Measurements from ENCODE around the gene RNF10.
"Not testable (repeated sequence)": the region's sequence is repeated elsewhere in the genome, so short reads cannot be mapped to it uniquely, and the experiment has no call there.

RNF10 gene

GRCh38 chr12:120522568-120522967, 11.6 kb upstream of the RNF10 start:
- DNase-seq (ENCODE audit: extremely low read depth, insufficient read length), result no peak
- Histone ChIP-seq H3K27me3 (replicated peaks; ENCODE audit: control insufficient read depth, insufficient read depth, low read length) (no peaks in the 10 kb centered on the region), H3K4me3 (replicated peaks; ENCODE audit: low read depth, low read length) (no peak overlapping the region), H3K36me3 (ENCODE audit: control insufficient read depth, insufficient read depth, low read length) (peaks cover 1% of the 10 kb centered on the region; the same call in 1 of the 2 replicates)
- TF ChIP-seq CTCF (IDR thresholded peaks at IDR 0.05; ENCODE audit: insufficient read depth, low read length, poor library complexity, severe bottlenecking), result no peak

DNA sequence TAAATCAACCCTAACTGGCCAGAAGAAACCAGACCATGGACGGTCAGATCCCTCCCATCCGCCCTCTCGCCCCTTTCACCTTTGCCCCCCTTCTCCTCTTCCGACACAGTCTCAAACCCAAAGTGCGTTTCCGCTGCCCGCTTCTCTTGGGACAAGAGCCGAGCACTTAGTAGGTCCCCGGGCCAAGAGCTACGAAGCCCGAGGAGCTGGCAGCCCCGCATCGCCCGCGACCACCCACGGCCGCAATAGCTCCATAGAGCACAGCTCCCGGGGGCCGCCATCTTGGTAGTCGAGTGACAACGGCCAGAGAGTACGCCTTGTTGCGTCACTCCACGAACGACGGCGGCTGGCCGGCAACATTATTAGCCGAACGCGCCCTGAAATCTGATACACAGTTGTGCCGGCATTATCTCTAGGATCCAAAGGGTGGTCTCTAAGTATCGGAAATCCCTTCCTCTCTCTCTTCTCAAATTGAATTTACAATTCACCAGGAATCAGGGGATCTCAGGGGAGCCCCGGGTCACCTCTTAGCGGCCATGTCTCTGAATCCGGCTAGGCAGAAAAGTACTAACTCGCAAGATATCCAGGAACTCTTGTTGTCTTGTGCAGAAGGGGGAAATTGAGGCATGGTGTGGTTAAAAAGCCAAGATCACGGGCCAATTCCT, 5.2 kb upstream of the RNF10 start, which contains the start of gene COQ5:
COQ5 (minus strand) TSS at position 298 of the 665 bp plus-strand sequence; CDS start at position 281, 17 bp downstream.
- no peak for TF ChIP-seq CTCF (IDR thresholded peaks at IDR 0.05; ENCODE audit: insufficient read depth, low read length, poor library complexity, severe bottlenecking)
- Histone ChIP-seq H3K4me3 (replicated peaks; ENCODE audit: low read depth, low read length) (peak within 1 kb of the TSS; percentile 90), H3K36me3 (ENCODE audit: control insufficient read depth, insufficient read depth, low read length) (no peaks in the 10 kb centered on the region), H3K27me3 (replicated peaks; ENCODE audit: control insufficient read depth, insufficient read depth, low read length) (no peaks in the 10 kb centered on the region)
- peak; percentile 80 for DNase-seq (ENCODE audit: extremely low read depth, insufficient read length)

DNA sequence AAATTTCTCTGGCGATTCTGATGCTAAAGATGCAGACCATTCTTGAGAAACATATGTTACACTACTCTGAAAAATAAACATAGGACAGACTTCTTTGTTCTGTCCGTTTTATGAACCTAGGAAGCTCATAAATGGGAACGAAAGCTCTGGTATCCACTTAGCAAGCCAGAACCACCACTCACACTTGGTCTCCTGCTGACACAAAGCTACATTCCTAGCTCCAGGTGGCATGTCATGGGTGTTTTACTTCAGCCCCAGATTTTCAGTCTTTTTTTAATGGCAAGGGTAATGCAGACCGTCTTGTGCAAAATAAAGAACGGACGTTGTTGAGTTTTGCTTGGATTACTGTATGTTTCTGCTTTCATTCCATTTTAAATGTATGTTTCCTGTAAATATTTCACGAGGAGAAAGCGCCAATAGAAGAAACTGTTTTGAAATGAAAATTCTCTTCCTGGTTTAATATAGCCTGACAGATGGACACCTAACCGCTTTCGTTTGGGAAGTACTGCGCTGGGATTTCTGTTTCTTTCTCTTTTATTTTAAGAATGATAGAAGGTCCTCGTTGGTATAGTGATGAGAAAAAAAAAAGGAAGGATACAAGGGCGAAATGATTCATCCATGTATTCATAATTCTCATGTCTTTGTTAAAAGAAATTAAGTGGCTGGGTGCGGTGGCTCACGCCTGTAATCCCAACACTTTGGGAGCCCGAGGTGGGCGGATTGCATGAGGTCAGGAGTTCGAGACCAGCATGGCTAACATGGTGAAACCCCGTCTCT, 4.3 kb upstream of the RNF10 start:
- Histone ChIP-seq H3K27me3 (replicated peaks; ENCODE audit: control insufficient read depth, insufficient read depth, low read length) (no peaks in the 10 kb centered on the region), H3K36me3 (ENCODE audit: control insufficient read depth, insufficient read depth, low read length) (no peaks in the 10 kb centered on the region), H3K4me3 (replicated peaks; ENCODE audit: low read depth, low read length) (peak overlapping the region; percentile 90)
- no peak for DNase-seq (ENCODE audit: extremely low read depth, insufficient read length)
- TF ChIP-seq CTCF (IDR thresholded peaks at IDR 0.05; ENCODE audit: insufficient read depth, low read length, poor library complexity, severe bottlenecking), result no peak

GRCh38 chr12:120530418-120530761, 3.8 kb upstream of the RNF10 start:
- not testable (repeated sequence) for DNase-seq (ENCODE audit: extremely low read depth, insufficient read length); H3K27me3 ChIP-seq (replicated peaks; ENCODE audit: control insufficient read depth, insufficient read depth, low read length); H3K36me3 ChIP-seq (ENCODE audit: control insufficient read depth, insufficient read depth, low read length)
- H3K4me3 ChIP-seq (replicated peaks; ENCODE audit: low read depth, low read length), result peak overlapping the region; percentile 90

DNA sequence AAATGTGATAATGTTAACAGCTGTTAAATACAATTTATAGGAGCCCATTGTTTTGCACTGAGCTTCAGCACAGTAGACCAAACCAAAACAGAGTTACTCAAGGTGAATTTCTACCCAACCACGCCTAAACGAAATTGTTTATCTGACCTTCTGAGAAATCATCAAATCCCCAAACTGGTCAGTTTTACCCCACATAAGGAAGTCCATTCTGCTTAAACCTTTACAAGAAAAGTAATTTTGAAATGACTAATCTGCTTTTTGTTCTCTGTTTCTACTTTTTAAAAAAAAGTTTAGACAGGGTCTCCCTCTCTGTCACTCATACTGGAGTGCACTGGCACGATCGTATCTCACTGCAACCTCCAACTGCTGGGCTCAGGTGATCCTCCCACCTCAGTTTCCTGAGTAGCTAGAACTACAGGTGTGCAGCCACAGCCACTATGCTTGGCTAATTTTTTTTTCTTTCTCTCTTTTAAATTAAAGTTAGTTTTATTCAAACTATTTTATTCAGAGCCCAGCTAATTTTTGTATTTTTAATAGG, 1.4 kb upstream of the RNF10 start:
- Histone ChIP-seq H3K4me3 (replicated peaks; ENCODE audit: low read depth, low read length) (no peak overlapping the region), H3K27me3 (replicated peaks; ENCODE audit: control insufficient read depth, insufficient read depth, low read length) (no peaks in the 10 kb centered on the region), H3K36me3 (ENCODE audit: control insufficient read depth, insufficient read depth, low read length) (no peaks in the 10 kb centered on the region)
- no peak for DNase-seq (ENCODE audit: extremely low read depth, insufficient read length)
- TF ChIP-seq CTCF (IDR thresholded peaks at IDR 0.05; ENCODE audit: insufficient read depth, low read length, poor library complexity, severe bottlenecking), result no peak
